KMS-11 (cell line): ENCODE measurements around the gene IL1R2.

Source experiments
- H2AFZ ChIP-seq: fragments of 200-600 bp; sonication (generic); 2 replicates; pipeline ENCODE4 v1.6.1; 2016; ENCODE audit warnings: antibody characterized with exemption, mixed run types, low read depth
- H3K27ac ChIP-seq: fragments of 200-600 bp; sonication (generic); 2 replicates; pipeline ENCODE4 v1.6.1; 2016; ENCODE audit warnings: mild to moderate bottlenecking, mixed run types
- H3K27me3 ChIP-seq: fragments of 200-600 bp; sonication (generic); 2 replicates; pipeline ENCODE4 v1.6.1; 2017; ENCODE audit warnings: mild to moderate bottlenecking, low read depth, mixed run types, moderate library complexity; ENCODE audit not compliant: insufficient read depth
- H3K36me3 ChIP-seq: fragments of 200-600 bp; sonication (generic); 2 replicates; pipeline ENCODE4 v1.6.1; 2017; ENCODE audit warnings: mild to moderate bottlenecking, mixed run types; ENCODE audit not compliant: insufficient read depth
- H3K4me1 ChIP-seq: fragments of 200-600 bp; sonication (generic); 2 replicates; pipeline ENCODE4 v1.6.1; 2016; ENCODE audit warnings: mild to moderate bottlenecking, low read depth, mixed run types; ENCODE audit not compliant: poor library complexity, severe bottlenecking
- H3K4me2 ChIP-seq: fragments of 200-600 bp; sonication (generic); 2 replicates; pipeline ENCODE4 v1.7.0; 2016; ENCODE audit warnings: mild to moderate bottlenecking, mixed run types
- H3K4me3 ChIP-seq: fragments of 200-600 bp; sonication (generic); IDR thresholded peaks from 2 replicates; pipeline ENCODE4 v1.6.1; 2017; ENCODE audit warnings: low read depth, low read length, mixed read lengths; ENCODE audit not compliant: insufficient read depth
- H3K79me2 ChIP-seq: fragments of 200-600 bp; sonication (generic); 2 replicates; pipeline ENCODE4 v1.6.1; 2016; ENCODE audit warnings: low read depth, mixed run types; ENCODE audit not compliant: insufficient read depth
- H3K9ac ChIP-seq: fragments of 200-600 bp; sonication (generic); 2 replicates; pipeline ENCODE4 v1.6.1; 2016; ENCODE audit warnings: mild to moderate bottlenecking, mixed run types
- H4K20me1 ChIP-seq: fragments of 200-600 bp; sonication (generic); 2 replicates; pipeline ENCODE4 v1.6.1; 2016; ENCODE audit warnings: mild to moderate bottlenecking, mixed run types; ENCODE audit not compliant: insufficient read depth
- TF ChIP-seq, protein P1 (sequence below): fragments of 200-600 bp; sonication (generic); conservative IDR thresholded peaks from 2 replicates; pipeline ENCODE4 v1.6.1; 2017; ENCODE audit warnings: low read depth, mild to moderate bottlenecking, antibody characterized with exemption, low read length, moderate library complexity, mixed read lengths

Gene IL1R2

DNA sequence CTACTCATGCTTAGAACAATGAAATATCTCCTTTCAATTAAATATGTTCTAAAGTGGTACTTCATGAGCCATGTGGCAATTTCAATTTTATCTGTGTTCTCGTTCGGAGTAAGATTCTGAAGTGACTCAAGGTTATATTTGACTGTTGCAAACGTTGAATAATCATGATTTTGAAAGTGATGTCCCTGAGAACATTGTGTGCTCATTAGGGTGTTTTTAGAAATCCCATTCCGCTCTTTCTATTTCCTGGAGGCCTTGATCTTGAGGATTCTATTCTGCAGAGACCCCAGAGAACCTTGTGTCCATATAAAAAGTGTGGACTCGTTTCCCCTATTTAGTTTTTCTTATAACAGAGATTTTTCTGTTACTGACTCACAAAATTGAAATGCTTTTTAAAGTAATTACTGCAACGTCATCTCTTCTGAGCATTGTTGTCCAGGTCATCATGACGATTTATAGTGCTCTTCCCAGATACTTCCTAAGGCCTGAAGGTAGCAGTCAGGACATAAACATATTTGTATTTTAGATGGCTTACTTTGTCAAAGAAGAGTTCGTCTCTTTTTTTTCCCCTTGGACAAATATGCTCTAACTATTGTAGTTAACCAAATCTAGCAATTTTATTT, 27.2 kb downstream of the IL1R2 start:
- no peak overlapping the region for H3K4me2 ChIP-seq
- no peaks in the 10 kb centered on the region for H3K79me2 ChIP-seq
- TF ChIP-seq, protein P1, sequence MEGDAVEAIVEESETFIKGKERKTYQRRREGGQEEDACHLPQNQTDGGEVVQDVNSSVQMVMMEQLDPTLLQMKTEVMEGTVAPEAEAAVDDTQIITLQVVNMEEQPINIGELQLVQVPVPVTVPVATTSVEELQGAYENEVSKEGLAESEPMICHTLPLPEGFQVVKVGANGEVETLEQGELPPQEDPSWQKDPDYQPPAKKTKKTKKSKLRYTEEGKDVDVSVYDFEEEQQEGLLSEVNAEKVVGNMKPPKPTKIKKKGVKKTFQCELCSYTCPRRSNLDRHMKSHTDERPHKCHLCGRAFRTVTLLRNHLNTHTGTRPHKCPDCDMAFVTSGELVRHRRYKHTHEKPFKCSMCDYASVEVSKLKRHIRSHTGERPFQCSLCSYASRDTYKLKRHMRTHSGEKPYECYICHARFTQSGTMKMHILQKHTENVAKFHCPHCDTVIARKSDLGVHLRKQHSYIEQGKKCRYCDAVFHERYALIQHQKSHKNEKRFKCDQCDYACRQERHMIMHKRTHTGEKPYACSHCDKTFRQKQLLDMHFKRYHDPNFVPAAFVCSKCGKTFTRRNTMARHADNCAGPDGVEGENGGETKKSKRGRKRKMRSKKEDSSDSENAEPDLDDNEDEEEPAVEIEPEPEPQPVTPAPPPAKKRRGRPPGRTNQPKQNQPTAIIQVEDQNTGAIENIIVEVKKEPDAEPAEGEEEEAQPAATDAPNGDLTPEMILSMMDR: no peak
- H4K20me1 ChIP-seq: no peaks in the 10 kb centered on the region
- no peaks in the 10 kb centered on the region for H3K27me3 ChIP-seq
- no peak overlapping the region for H3K9ac ChIP-seq
- no peak overlapping the region for H3K4me3 ChIP-seq
- no peaks in the 10 kb centered on the region for H3K36me3 ChIP-seq
- H3K4me1 ChIP-seq: peaks cover 6% of the 10 kb centered on the region
- no peak overlapping the region for H2AFZ ChIP-seq
- H3K27ac ChIP-seq: no peak overlapping the region

DNA sequence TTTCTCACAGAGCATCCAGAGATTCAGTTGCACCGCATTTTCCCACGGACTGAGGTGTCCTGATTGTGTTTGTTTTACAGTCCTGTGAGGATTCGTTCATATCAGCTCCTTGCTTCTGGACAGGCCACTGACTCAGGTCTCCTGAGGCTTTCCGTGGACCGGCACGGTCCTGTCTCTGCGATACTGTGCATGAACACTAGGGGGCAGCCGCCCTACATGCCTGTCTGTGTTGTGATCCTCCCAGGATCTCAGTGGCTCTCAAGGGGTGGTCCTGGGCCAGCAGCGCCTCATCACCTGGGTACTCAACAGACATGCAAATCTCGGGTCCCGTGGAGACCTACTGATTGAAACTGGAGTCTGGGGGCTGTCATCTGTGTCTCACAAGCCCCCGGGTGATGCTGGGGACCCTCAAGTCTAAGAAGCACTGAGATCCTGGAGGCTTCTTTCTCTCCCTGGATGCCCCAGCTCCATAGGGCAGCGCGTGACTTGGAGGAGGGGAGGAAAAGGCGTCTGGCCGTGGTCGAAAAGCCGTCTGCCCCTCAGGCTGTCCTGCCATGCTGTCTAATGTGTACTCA, 28.9 kb downstream of the IL1R2 start:
- Histone ChIP-seq H2AFZ (no peak overlapping the region), H3K79me2 (no peaks in the 10 kb centered on the region), H3K4me2 (no peak overlapping the region), H3K4me1 (no peaks in the 10 kb centered on the region), H3K27me3 (no peaks in the 10 kb centered on the region), H4K20me1 (no peaks in the 10 kb centered on the region), H3K36me3 (no peaks in the 10 kb centered on the region), H3K9ac (no peak overlapping the region), H3K27ac (no peak overlapping the region), H3K4me3 (no peak overlapping the region)
- TF ChIP-seq, protein P1: peak; percentile 91

DNA sequence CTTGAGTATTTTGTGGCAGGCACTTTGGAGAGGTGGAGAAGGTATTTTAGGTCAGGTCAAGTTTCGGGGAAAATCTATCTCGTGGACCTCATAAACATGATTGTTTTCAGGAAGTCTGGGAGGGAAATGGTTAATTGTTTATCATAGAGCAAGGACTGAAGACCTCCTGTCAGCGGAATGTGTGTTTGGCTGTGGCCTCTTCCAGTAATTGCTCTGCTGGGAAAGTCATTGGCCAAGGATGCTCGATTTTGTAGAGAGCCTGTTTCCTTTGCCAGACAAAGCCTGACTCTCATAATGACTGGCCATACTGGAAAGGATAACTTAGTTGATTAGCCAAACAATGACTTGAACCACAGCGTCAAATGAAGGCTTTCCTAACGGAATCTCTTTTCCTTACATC, 30.0 kb downstream of the IL1R2 start:
- Histone ChIP-seq H3K27ac (no peak overlapping the region), H3K4me2 (no peak overlapping the region), H3K4me3 (no peak overlapping the region), H3K36me3 (no peaks in the 10 kb centered on the region), H4K20me1 (no peaks in the 10 kb centered on the region), H3K27me3 (no peaks in the 10 kb centered on the region), H3K79me2 (no peaks in the 10 kb centered on the region), H3K4me1 (no peaks in the 10 kb centered on the region), H2AFZ (no peak overlapping the region), H3K9ac (no peak overlapping the region)
- TF ChIP-seq, protein P1: no peak

DNA sequence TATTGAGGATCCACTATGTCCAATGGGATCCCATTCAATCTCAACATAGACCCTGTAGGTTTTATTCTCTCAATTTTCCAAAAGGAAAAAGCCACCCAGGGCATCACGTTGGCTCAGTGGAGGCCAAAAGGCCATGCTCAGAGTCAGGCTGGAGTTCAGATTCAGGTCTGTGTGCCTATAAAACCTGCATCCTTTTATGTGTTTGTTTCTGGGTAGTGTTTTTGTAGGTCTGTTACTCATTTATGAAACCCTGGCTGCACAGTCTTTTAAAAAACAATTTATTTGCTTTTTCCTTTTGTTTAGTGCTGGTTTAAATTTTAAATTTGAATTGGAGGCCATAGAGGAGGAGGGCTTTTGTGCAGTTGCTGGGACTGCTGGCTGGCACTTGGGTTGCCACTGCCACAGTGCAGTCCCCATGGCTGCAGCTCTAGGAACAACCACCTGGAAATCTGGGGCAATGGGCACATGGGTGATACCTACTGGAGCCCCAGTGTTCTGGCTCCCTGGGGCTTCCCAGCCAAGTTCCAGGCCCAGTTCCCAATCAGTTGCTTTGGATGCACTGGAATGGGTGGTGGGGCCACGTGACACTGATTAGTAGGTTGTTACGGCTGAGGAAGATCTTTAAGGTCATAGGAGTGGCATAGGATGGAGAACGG, 31.3 kb downstream of the IL1R2 start:
- no peaks in the 10 kb centered on the region for H3K36me3 ChIP-seq
- H3K27ac ChIP-seq: no peak overlapping the region
- no peaks in the 10 kb centered on the region for H3K27me3 ChIP-seq
- H3K79me2 ChIP-seq: no peaks in the 10 kb centered on the region
- H2AFZ ChIP-seq: no peak overlapping the region
- H4K20me1 ChIP-seq: no peaks in the 10 kb centered on the region
- no peak overlapping the region for H3K9ac ChIP-seq
- no peak overlapping the region for H3K4me2 ChIP-seq
- H3K4me3 ChIP-seq: no peak overlapping the region
- TF ChIP-seq, protein P1: no peak
- H3K4me1 ChIP-seq: no peaks in the 10 kb centered on the region
